GM23338 (cell line): ENCODE measurements around the gene RSPH1.

ENCODE experiments used
- CREB1 ChIP-seq: fragments of 250-450 bp; sonication (Bioruptor Pico); IDR thresholded peaks from 2 replicates; pipeline ENCODE4 v1.5.0; 2020; ENCODE audit warnings: low read depth, mild to moderate bottlenecking, moderate library complexity
- EZH2 ChIP-seq: fragments of 200-600 bp; sonication (generic); IDR thresholded peaks from one replicate; pipeline ENCODE4 v1.8.0; 2017; ENCODE audit warnings: antibody characterized with exemption, mild to moderate bottlenecking, low read depth; ENCODE audit not compliant: unreplicated experiment
- EZH2phosphoT487 ChIP-seq: fragments of 200-600 bp; sonication (generic); IDR thresholded peaks from one replicate; pipeline ENCODE4 v1.8.1; 2018; ENCODE audit warnings: antibody characterized with exemption; ENCODE audit not compliant: unreplicated experiment
- JUNB ChIP-seq: IDR thresholded peaks from one replicate; pipeline ENCODE4 v1.6.1; 2016; ENCODE audit warnings: antibody characterized with exemption; ENCODE audit not compliant: unreplicated experiment
- NANOG ChIP-seq: IDR thresholded peaks from 2 replicates; pipeline ENCODE4 v1.6.1; 2016; ENCODE audit warnings: antibody characterized with exemption, borderline replicate concordance
- POLR2AphosphoS5 ChIP-seq: IDR thresholded peaks from 2 replicates; pipeline ENCODE4 v1.6.1; 2016; ENCODE audit warnings: antibody characterized with exemption, low read depth
- STAT1 ChIP-seq: IDR thresholded peaks from one replicate; pipeline ENCODE4 v1.6.1; 2016; ENCODE audit warnings: antibody characterized with exemption; ENCODE audit not compliant: unreplicated experiment
- ZNF114 ChIP-seq: fragments of 250-450 bp; sonication (Bioruptor Pico); IDR thresholded peaks from 2 replicates; pipeline ENCODE4 v1.5.0; 2020; ENCODE audit warnings: mild to moderate bottlenecking, moderate library complexity
- ZNF331 ChIP-seq: fragments of 250-450 bp; sonication (Bioruptor Pico); IDR thresholded peaks from 2 replicates; pipeline ENCODE4 v1.5.0; 2020; ENCODE audit warnings: low read depth, mild to moderate bottlenecking, moderate library complexity
- ZNF462 ChIP-seq: fragments of 250-450 bp; sonication (Bioruptor Pico); IDR thresholded peaks from 2 replicates; pipeline ENCODE4 v1.5.0; 2020; ENCODE audit warnings: mild to moderate bottlenecking, moderate library complexity
- TF ChIP-seq, protein P1 (sequence below), 2 experiments: fragments of 200-600 bp in 1 of 2; sonication (generic) in 1 of 2; conservative IDR thresholded peaks; 2 replicates each; pipeline versions ENCODE4 v1.5.1 to v1.6.1; 2016 to 2017; ENCODE audit warnings: antibody characterized with exemption in 2 of 2, low read depth in 2 of 2, mild to moderate bottlenecking in 2 of 2, moderate library complexity in 1 of 2
- TF ChIP-seq, protein P2 (sequence below): IDR thresholded peaks from one replicate; pipeline ENCODE4 v1.6.1; 2018; ENCODE audit warnings: antibody characterized with exemption; ENCODE audit not compliant: unreplicated experiment

DNA sequence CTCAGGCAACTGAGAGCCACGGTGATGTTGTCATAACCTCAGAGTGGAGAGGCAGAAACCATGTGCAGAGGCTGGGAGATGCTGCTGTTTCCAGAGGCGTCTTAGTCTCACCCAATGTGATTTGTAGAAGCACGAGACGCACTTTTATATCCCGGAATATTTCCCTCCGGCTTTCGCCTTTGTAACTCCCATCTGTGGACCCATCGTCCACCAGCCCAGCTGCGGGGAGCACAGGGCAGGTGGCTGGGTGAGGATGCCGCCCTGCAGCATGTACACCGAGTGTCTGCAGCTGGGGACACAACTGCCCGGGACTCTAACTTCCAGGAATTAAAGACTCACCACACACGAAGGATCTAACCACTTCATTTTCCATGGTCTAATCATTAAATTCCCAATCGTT lies 48.8 kb downstream of the RSPH1 start:
- no peak for TF ChIP-seq EZH2phosphoT487
- no peak for TF ChIP-seq POLR2AphosphoS5
- TF ChIP-seq, protein P1, sequence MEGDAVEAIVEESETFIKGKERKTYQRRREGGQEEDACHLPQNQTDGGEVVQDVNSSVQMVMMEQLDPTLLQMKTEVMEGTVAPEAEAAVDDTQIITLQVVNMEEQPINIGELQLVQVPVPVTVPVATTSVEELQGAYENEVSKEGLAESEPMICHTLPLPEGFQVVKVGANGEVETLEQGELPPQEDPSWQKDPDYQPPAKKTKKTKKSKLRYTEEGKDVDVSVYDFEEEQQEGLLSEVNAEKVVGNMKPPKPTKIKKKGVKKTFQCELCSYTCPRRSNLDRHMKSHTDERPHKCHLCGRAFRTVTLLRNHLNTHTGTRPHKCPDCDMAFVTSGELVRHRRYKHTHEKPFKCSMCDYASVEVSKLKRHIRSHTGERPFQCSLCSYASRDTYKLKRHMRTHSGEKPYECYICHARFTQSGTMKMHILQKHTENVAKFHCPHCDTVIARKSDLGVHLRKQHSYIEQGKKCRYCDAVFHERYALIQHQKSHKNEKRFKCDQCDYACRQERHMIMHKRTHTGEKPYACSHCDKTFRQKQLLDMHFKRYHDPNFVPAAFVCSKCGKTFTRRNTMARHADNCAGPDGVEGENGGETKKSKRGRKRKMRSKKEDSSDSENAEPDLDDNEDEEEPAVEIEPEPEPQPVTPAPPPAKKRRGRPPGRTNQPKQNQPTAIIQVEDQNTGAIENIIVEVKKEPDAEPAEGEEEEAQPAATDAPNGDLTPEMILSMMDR (conservative IDR thresholded peaks at IDR 0.05; ENCODE audit: low read depth in 2 of 2), result no peak
- TF ChIP-seq JUNB, result no peak
- no peak for TF ChIP-seq ZNF114 (CRISPR knock-in tag)
- TF ChIP-seq, protein P2, sequence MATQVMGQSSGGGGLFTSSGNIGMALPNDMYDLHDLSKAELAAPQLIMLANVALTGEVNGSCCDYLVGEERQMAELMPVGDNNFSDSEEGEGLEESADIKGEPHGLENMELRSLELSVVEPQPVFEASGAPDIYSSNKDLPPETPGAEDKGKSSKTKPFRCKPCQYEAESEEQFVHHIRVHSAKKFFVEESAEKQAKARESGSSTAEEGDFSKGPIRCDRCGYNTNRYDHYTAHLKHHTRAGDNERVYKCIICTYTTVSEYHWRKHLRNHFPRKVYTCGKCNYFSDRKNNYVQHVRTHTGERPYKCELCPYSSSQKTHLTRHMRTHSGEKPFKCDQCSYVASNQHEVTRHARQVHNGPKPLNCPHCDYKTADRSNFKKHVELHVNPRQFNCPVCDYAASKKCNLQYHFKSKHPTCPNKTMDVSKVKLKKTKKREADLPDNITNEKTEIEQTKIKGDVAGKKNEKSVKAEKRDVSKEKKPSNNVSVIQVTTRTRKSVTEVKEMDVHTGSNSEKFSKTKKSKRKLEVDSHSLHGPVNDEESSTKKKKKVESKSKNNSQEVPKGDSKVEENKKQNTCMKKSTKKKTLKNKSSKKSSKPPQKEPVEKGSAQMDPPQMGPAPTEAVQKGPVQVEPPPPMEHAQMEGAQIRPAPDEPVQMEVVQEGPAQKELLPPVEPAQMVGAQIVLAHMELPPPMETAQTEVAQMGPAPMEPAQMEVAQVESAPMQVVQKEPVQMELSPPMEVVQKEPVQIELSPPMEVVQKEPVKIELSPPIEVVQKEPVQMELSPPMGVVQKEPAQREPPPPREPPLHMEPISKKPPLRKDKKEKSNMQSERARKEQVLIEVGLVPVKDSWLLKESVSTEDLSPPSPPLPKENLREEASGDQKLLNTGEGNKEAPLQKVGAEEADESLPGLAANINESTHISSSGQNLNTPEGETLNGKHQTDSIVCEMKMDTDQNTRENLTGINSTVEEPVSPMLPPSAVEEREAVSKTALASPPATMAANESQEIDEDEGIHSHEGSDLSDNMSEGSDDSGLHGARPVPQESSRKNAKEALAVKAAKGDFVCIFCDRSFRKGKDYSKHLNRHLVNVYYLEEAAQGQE, result no peak
- TF ChIP-seq EZH2, result no peak
- TF ChIP-seq NANOG, result no peak
- TF ChIP-seq CREB1 (CRISPR knock-in tag), result no peak
- no peak for TF ChIP-seq ZNF462
- TF ChIP-seq ZNF331 (CRISPR knock-in tag), result no peak
- TF ChIP-seq STAT1, result no peak
